SK-N-SH (cell line): Measurements from ENCODE around the gene SSB. TPM values are rescaled to one million over a fixed set of nuclear protein-coding genes. Genes with fewer than 3 reads are reported as not detected.
"Not testable (repeated sequence)": the region's sequence is repeated elsewhere in the genome, so short reads cannot be mapped to it uniquely, and the experiment has no call there.

Experiments
- CTCF ChIA-PET: fragments of 300-600, 350-600 bp; formaldehyde crosslinking; extraction: SDS; loops from one replicate; lab custom pipeline; 2021; lab: Yijun Ruan, JAX
- POLR2A ChIA-PET: fragments of 350-600 bp; sonication (Branson Sonifier 250); formaldehyde crosslinking; extraction: SDS; loops from one replicate; lab custom pipeline; 2020; ENCODE audit warnings: antibody characterized with exemption, inconsistent platforms; lab: Yijun Ruan, JAX
- DNase-seq: peaks from one replicate; pipeline ENCODE4 v3.0.0; 2012
- H2AFZ ChIP-seq: fragments of 200-600 bp; sonication (generic); 2 replicates; pipeline ENCODE4 v1.8.1; 2016; ENCODE audit warnings: antibody characterized with exemption, mild to moderate bottlenecking, low read depth
- H3F3A ChIP-seq: fragments of 200-600 bp; sonication (generic); replicated peaks from 2 replicates; pipeline ENCODE3; 2016; ENCODE audit warnings: antibody characterized with exemption, mild to moderate bottlenecking; ENCODE audit not compliant: insufficient read depth
- H3K27ac ChIP-seq, 2 experiments: fragments of 200-500 bp in 1 of 2; fragments of 200-600 bp in 1 of 2; sonication (Bioruptor generic) in 1 of 2; sonication (generic), shearing (Covaris generic) in 1 of 2; 2 replicates each; pipeline versions ENCODE4 v1.5.1 to v1.6.1; 2014 to 2016; ENCODE audit warnings: low read depth in 2 of 2, inconsistent platforms in 1 of 2, low read length in 1 of 2, mild to moderate bottlenecking in 1 of 2, mixed read lengths in 1 of 2
- H3K27me3 ChIP-seq: fragments of 200-600 bp; sonication (generic), shearing (Covaris generic); 2 replicates; pipeline ENCODE4 v1.6.1; 2016; ENCODE audit warnings: mixed run types; ENCODE audit not compliant: insufficient read depth
- H3K36me3 ChIP-seq, 2 experiments: fragments of 200-500 bp in 1 of 2; fragments of 200-600 bp in 1 of 2; sonication (Bioruptor generic) in 1 of 2; sonication (generic) in 1 of 2; replicated peaks in 1 of 2; 2 replicates each; pipeline versions ENCODE3 to v1.5.1; 2014 to 2016; ENCODE audit warnings: low read length in 1 of 2, mild to moderate bottlenecking in 1 of 2; ENCODE audit not compliant: insufficient read depth in 2 of 2, control insufficient read depth in 1 of 2
- H3K4me1 ChIP-seq, 2 experiments: fragments of 200-500 bp in 1 of 2; fragments of 200-600 bp in 1 of 2; sonication (Bioruptor generic) in 1 of 2; sonication (generic), shearing (Covaris generic) in 1 of 2; 2 replicates each; pipeline versions ENCODE4 v1.5.1 to v1.6.1; 2014 to 2016; ENCODE audit warnings: low read depth in 1 of 2, low read length in 1 of 2, mixed run types in 1 of 2; ENCODE audit not compliant: insufficient read depth in 2 of 2, control insufficient read depth in 1 of 2
- H3K4me2 ChIP-seq: fragments of 200-600 bp; sonication (generic), shearing (Covaris generic); 2 replicates; pipeline ENCODE4 v1.6.1; 2017; ENCODE audit warnings: mixed run types
- H3K4me3 ChIP-seq, 2 experiments: fragments of 200-500 bp in 1 of 2; fragments of 200-600 bp in 1 of 2; sonication (Bioruptor generic) in 1 of 2; sonication (generic), shearing (Covaris generic) in 1 of 2; 2 replicates each; pipeline versions ENCODE4 v1.5.1 to v1.8.1; 2014 to 2016; ENCODE audit warnings: low read depth in 2 of 2, inconsistent platforms in 1 of 2, low read length in 1 of 2, mild to moderate bottlenecking in 1 of 2, mixed read lengths in 1 of 2, moderate library complexity in 1 of 2
- H3K79me2 ChIP-seq: fragments of 200-600 bp; sonication (generic); 2 replicates; pipeline ENCODE4 v1.8.1; 2017; ENCODE audit warnings: mild to moderate bottlenecking; ENCODE audit not compliant: insufficient read depth
- H3K9ac ChIP-seq: fragments of 200-600 bp; sonication (generic); 2 replicates; pipeline ENCODE4 v1.6.1; 2017; ENCODE audit warnings: mixed run types
- H3K9me2 ChIP-seq: fragments of 200-600 bp; sonication (generic); 2 replicates; pipeline ENCODE4 v1.6.1; 2017; ENCODE audit warnings: mixed run types
- H3K9me3 ChIP-seq: fragments of 200-600 bp; sonication (generic); 2 replicates; pipeline ENCODE4 v1.6.1; 2017; ENCODE audit warnings: mixed run types, mild to moderate bottlenecking, moderate library complexity
- H4K20me1 ChIP-seq: fragments of 200-600 bp; sonication (generic); 2 replicates; pipeline ENCODE4 v1.6.1; 2017; ENCODE audit warnings: mild to moderate bottlenecking, mixed run types; ENCODE audit not compliant: insufficient read depth
- CHD2 ChIP-seq: fragments of 150-350 bp; IDR thresholded peaks from 2 replicates; pipeline ENCODE4 v1.6.1; 2018; ENCODE audit warnings: low read length; ENCODE audit not compliant: partially characterized antibody
- ELF1 ChIP-seq: IDR thresholded peaks from 2 replicates; pipeline ENCODE4 v1.4.0; 2012
- EP300 ChIP-seq, 2 experiments: IDR thresholded peaks; 2 replicates each; pipeline versions ENCODE4 v1.4.0 to v1.6.1; 2012; ENCODE audit warnings: borderline replicate concordance in 1 of 2, low read depth in 1 of 2, low read length in 1 of 2
- FOSL2 ChIP-seq: IDR thresholded peaks from 2 replicates; pipeline ENCODE4 v1.4.0; 2012; ENCODE audit warnings: low read depth, mild to moderate bottlenecking, moderate library complexity, borderline replicate concordance
- GABPA ChIP-seq: IDR thresholded peaks from 2 replicates; pipeline ENCODE4 v1.4.0; 2012; ENCODE audit warnings: low read depth, mild to moderate bottlenecking
- GATA2 ChIP-seq: sonication (generic); formaldehyde crosslinking; IDR thresholded peaks from 2 replicates; pipeline ENCODE4 v1.5.0; 2020; ENCODE audit warnings: mild to moderate bottlenecking, missing genetic modification reagents
- JUND ChIP-seq: IDR thresholded peaks from 2 replicates; pipeline ENCODE4 v1.4.0; 2012
- MEF2A ChIP-seq: IDR thresholded peaks from 2 replicates; pipeline ENCODE4 v1.4.0; 2012; ENCODE audit warnings: low read depth, borderline replicate concordance
- MXI1 ChIP-seq: IDR thresholded peaks from 2 replicates; pipeline ENCODE4 v1.6.1; 2012; ENCODE audit warnings: mild to moderate bottlenecking, low read depth, low read length, improper control_type of control experiment
- NRF1 ChIP-seq: IDR thresholded peaks from 2 replicates; pipeline ENCODE4 v1.6.1; 2012; ENCODE audit warnings: low read depth, mild to moderate bottlenecking, low read length
- POLR2AphosphoS5 ChIP-seq: IDR thresholded peaks from 2 replicates; pipeline ENCODE4 v1.6.1; 2012; ENCODE audit warnings: low read depth, low read length
- RXRA ChIP-seq: IDR thresholded peaks from 2 replicates; pipeline ENCODE4 v1.4.0; 2012; ENCODE audit warnings: low read depth, mild to moderate bottlenecking, borderline replicate concordance
- SMC3 ChIP-seq: IDR thresholded peaks from 2 replicates; pipeline ENCODE4 v1.6.1; 2012; ENCODE audit warnings: low read depth, low read length, improper control_type of control experiment
- TCF12 ChIP-seq: IDR thresholded peaks from 2 replicates; pipeline ENCODE4 v1.4.0; 2012
- WGBS: methylation state at CpG from one replicate; pipeline ENCODE4 v1.1.6; 2017; ENCODE audit warnings: low lambda C conversion rate; 5-methylcytosine and 5-hydroxymethylcytosine counted together
- polyA plus RNA-seq, 3 experiments: library from polyadenylated mRNA; depleted of rRNA; stranded (reverse); fragments of >200 nt; gene quantifications; 2 replicates each; pipeline ENCODE4 v1.2.3, GENCODE V29; 2012
- TF ChIP-seq, protein P1 (sequence below): fragments of 150-350 bp; IDR thresholded peaks from 2 replicates; pipeline ENCODE4 v1.6.1; 2017; ENCODE audit warnings: antibody characterized with exemption, low read length, low read depth, borderline replicate concordance
- TF ChIP-seq, protein P2 (sequence below): IDR thresholded peaks from 2 replicates; pipeline ENCODE4 v1.4.0; 2012; ENCODE audit warnings: low read depth, borderline replicate concordance
- TF ChIP-seq, protein P3 (sequence below): IDR thresholded peaks from 2 replicates; pipeline ENCODE4; 2012
- TF ChIP-seq, protein P4 (sequence below): fragments of 150-350 bp; IDR thresholded peaks from 2 replicates; pipeline ENCODE4 v1.6.1; 2016; ENCODE audit warnings: mild to moderate bottlenecking, low read depth, low read length

Gene SSB
- polyA plus RNA-seq, 1 of the 3 experiments (the other 2 are of a cell fraction), result 60.8 TPM

DNA sequence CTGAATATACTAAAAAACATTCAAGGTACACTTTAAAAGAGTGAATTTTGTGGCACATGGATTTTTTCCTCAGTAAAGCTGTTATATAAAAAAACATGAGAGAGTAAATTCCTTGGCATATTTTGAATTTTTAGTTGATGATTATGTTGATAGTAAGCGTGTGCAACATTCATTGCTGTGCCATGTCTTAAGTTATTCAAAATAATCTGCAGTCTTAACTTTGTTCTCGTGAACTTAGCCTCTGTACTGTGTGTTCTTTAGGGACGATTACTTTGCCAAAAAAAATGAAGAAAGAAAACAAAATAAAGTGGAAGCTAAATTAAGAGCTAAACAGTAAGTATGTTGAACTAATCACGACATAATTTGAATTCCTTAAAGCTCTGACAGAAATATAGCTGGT lies 9.6 kb downstream of the SSB start:
- Histone ChIP-seq H3K9me3 (no peaks in the 10 kb centered on the region), H3K4me1 (no peaks in the 10 kb centered on the region)
- POLR2A ChIA-PET, result no interaction called here
- TF ChIP-seq GATA2 (CRISPR knock-in tag) (no peak), TCF12 (no peak), MEF2A (no peak), SMC3 (no peak), ELF1 (no peak), JUND (peak; percentile 25; the same call in 1 of the 2 replicates)
- TF ChIP-seq, protein P1, sequence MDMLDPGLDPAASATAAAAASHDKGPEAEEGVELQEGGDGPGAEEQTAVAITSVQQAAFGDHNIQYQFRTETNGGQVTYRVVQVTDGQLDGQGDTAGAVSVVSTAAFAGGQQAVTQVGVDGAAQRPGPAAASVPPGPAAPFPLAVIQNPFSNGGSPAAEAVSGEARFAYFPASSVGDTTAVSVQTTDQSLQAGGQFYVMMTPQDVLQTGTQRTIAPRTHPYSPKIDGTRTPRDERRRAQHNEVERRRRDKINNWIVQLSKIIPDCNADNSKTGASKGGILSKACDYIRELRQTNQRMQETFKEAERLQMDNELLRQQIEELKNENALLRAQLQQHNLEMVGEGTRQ, result no peak
- TF ChIP-seq, protein P2, sequence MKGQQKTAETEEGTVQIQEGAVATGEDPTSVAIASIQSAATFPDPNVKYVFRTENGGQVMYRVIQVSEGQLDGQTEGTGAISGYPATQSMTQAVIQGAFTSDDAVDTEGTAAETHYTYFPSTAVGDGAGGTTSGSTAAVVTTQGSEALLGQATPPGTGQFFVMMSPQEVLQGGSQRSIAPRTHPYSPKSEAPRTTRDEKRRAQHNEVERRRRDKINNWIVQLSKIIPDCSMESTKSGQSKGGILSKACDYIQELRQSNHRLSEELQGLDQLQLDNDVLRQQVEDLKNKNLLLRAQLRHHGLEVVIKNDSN, result no peak
- TF ChIP-seq, all 33 proteins: peak for 1
- DNase-seq, result no peak
- Histone ChIP-seq H3K79me2 (peaks cover 43% of the 10 kb centered on the region), H3K27me3 (no peaks in the 10 kb centered on the region), H3K9me2 (no peaks in the 10 kb centered on the region), H3K27ac (peak overlapping the region in 1 of 2 experiments; percentile 56; a peak in 2 of 4 replicates), H4K20me1 (no peaks in the 10 kb centered on the region; the same call in 1 of the 2 replicates), H3F3A (peaks cover 36% of the 10 kb centered on the region), H3K4me2 (no peak overlapping the region), H3K9ac (no peak overlapping the region), H3K36me3 (peaks cover 68 to 86% of the 10 kb centered on the region in 2 experiments), H3K4me3 (no peak overlapping the region), H2AFZ (no peak overlapping the region)
- CTCF ChIA-PET, result interaction anchor here (0.6 to 1.9 kb wide), 2 partner anchors 17 to 372 kb away, joined by 3 to 7 read pairs; partner anchors contain the start of gene METTL5
- 72% methylated on average over 4 of the region's 4 CpGs for whole genome bisulfite sequencing

DNA sequence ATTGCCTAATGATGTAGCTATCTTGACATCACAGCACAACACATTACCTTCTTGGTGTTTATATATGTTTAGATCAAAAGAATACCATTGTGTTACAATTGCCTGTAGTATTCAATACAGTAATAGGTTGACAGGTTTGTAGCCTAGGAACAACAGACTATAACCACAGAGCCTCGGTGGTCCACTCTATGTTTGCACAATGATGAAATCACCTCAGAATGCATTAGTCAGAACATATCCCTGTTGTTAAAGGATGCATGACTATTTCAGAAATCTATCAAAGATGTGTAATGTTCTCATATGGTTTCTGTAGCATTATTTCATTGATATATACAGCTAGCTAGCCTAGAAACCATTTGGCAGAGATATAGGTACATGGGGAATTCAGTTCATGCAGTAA lies 17.2 kb downstream of the SSB start:
- Histone ChIP-seq H3K4me1 (peaks cover 3 to 7% of the 10 kb centered on the region in 2 experiments; a peak in 1 of 4 replicates), H3K9ac (0 out of 2 replicates have a peak overlapping the region, but pooled peaks have one; percentile 19), H3K4me2 (no peak overlapping the region), H3K9me2 (no peaks in the 10 kb centered on the region), H3K9me3 (peaks cover 7% of the 10 kb centered on the region; the same call in 1 of the 2 replicates)
- peak; percentile 63; the same call in 1 of the 2 replicates for TF ChIP-seq FOSL2
- peak; percentile 30; the same call in 1 of the 2 replicates for TF ChIP-seq JUND
- TF ChIP-seq MXI1, result no peak
- TF ChIP-seq GABPA, result no peak
- TF ChIP-seq EP300 (IDR thresholded peaks at IDR 0.05; ENCODE audit: borderline replicate concordance in 1 of 2, low read depth in 1 of 2, low read length in 1 of 2), result no peak
- TF ChIP-seq ELF1, result no peak
- no peak for TF ChIP-seq NRF1
- no peak for TF ChIP-seq RXRA
- TF ChIP-seq CHD2, result no peak
- TF ChIP-seq, protein P2, result no peak
- TF ChIP-seq GATA2 (CRISPR knock-in tag), result no peak
- TF ChIP-seq MEF2A, result peak; percentile 41; the same call in 1 of the 2 replicates
- TF ChIP-seq, protein P3, sequence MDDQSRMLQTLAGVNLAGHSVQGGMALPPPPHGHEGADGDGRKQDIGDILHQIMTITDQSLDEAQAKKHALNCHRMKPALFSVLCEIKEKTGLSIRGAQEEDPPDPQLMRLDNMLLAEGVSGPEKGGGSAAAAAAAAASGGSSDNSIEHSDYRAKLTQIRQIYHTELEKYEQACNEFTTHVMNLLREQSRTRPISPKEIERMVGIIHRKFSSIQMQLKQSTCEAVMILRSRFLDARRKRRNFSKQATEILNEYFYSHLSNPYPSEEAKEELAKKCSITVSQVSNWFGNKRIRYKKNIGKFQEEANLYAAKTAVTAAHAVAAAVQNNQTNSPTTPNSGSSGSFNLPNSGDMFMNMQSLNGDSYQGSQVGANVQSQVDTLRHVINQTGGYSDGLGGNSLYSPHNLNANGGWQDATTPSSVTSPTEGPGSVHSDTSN, result no peak
- TF ChIP-seq TCF12, result peak; percentile 33; the same call in 1 of the 2 replicates
- TF ChIP-seq, protein P4, sequence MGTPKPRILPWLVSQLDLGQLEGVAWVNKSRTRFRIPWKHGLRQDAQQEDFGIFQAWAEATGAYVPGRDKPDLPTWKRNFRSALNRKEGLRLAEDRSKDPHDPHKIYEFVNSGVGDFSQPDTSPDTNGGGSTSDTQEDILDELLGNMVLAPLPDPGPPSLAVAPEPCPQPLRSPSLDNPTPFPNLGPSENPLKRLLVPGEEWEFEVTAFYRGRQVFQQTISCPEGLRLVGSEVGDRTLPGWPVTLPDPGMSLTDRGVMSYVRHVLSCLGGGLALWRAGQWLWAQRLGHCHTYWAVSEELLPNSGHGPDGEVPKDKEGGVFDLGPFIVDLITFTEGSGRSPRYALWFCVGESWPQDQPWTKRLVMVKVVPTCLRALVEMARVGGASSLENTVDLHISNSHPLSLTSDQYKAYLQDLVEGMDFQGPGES, result no peak
- no peak for TF ChIP-seq POLR2AphosphoS5
- TF ChIP-seq, all 33 proteins: peak for 4
- ChIA-PET CTCF (interaction anchor here (0.7 to 5.2 kb wide), 2 partner anchors 9 to 14 kb away, joined by 3 to 34 read pairs; partner anchors contain the start of gene METTL5), POLR2A (interaction anchor here (1.4 kb wide), 1 partner anchor 11 kb away, joined by 4 read pairs; the partner anchor contains the start of gene UBR3)
- peaks cover 67% of the 10 kb centered on the region for H3K79me2 ChIP-seq
- no peak overlapping the region for H2AFZ ChIP-seq
- H3K27me3 ChIP-seq, result no peaks in the 10 kb centered on the region
- no peak for DNase-seq
- H3F3A ChIP-seq, result peaks cover 47% of the 10 kb centered on the region
- peak overlapping the region in 1 of 2 experiments; percentile 70; a peak in 2 of 4 replicates for H3K27ac ChIP-seq
- 0% methylated on average over 1 of the region's 1 CpG for whole genome bisulfite sequencing
- H3K4me3 ChIP-seq, result no peak overlapping the region
- H3K36me3 ChIP-seq, result peaks cover 51 to 73% of the 10 kb centered on the region in 2 experiments
- no peaks in the 10 kb centered on the region; the same call in 1 of the 2 replicates for H4K20me1 ChIP-seq

DNA sequence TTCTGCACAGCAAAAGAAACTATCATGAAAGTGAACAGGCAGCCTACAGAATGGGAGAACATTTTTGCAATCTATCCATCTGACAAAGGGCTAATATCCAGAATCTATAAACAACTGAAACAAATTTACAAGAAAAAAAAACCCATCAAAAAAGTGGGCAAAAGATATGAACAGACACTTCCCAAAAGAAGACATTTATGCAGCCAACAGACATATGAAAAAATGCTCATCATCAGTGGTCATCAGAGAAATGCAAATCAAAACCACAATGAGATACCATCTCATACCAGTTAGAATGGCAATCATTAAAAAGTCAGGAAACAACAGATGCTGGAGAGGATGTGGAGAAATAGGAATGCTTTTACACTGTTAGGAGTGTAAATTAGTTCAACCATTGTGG lies 18.3 kb downstream of the SSB start:
- H3K9me3 ChIP-seq, H3K9ac ChIP-seq, H3K4me3 ChIP-seq, DNase-seq, H2AFZ ChIP-seq, POLR2A ChIA-PET, H3K27me3 ChIP-seq, H3K9me2 ChIP-seq, H3K4me2 ChIP-seq, H4K20me1 ChIP-seq, H3K4me1 ChIP-seq, CTCF ChIA-PET: not testable (repeated sequence)
- Histone ChIP-seq H3K27ac (peak overlapping the region in 1 of 2 experiments; percentile 70; a peak in 2 of 4 replicates), H3F3A (peaks cover 43% of the 10 kb centered on the region), H3K79me2 (peaks cover 78% of the 10 kb centered on the region), H3K36me3 (peaks cover 43 to 69% of the 10 kb centered on the region in 2 experiments)
